GM12892 (cell line): ENCODE data around the gene CDKL4.

ENCODE experiments used
- POLR2A ChIP-seq: IDR thresholded peaks from 2 replicates; pipeline ENCODE4 v1.6.1; 2011; ENCODE audit warnings: low read depth, low read length, control low read depth
- POLR2AphosphoS5 ChIP-seq: IDR thresholded peaks from 2 replicates; pipeline ENCODE4 v1.6.1; 2011; ENCODE audit warnings: low read depth, low read length, control low read depth

- TF ChIP-seq POLR2AphosphoS5 (no peak), POLR2A (no peak)
Measured at GRCh38 chr2:39241588-39241987, 2.2 kb downstream of the CDKL4 start.
